H1 (cell line): ENCODE measurements around the gene ARHGEF1.

ENCODE experiments used
- CREB1 ChIP-seq: IDR thresholded peaks from 2 replicates; pipeline ENCODE4 v1.6.1; 2012; ENCODE audit warnings: inconsistent platforms
- CTCF ChIP-seq, 3 experiments: IDR thresholded peaks; 1 replicate in 2 of 3; 2 replicates in 1 of 3; pipeline versions ENCODE4 v1.5.1 to v1.6.1; 2011; ENCODE audit warnings: low read length in 3 of 3, mild to moderate bottlenecking in 3 of 3, inconsistent platforms in 2 of 3, low read depth in 1 of 3, moderate library complexity in 1 of 3; ENCODE audit not compliant: insufficient read depth in 1 of 3; ENCODE audit errors: control extremely low read depth in 1 of 3
- EP300 ChIP-seq, 2 experiments: IDR thresholded peaks; 1 replicate in 1 of 2; 2 replicates in 1 of 2; pipeline ENCODE4 v1.6.1; 2011 to 2012; ENCODE audit warnings: low read depth in 2 of 2, low read length in 2 of 2, mild to moderate bottlenecking in 2 of 2, borderline replicate concordance in 1 of 2, inconsistent platforms in 1 of 2, moderate library complexity in 1 of 2
- GABPA ChIP-seq: IDR thresholded peaks from 2 replicates; pipeline ENCODE4 v1.6.1; 2011; ENCODE audit warnings: mild to moderate bottlenecking, low read length, moderate library complexity, borderline replicate concordance; ENCODE audit not compliant: insufficient read depth
- JUN ChIP-seq: IDR thresholded peaks from 2 replicates; pipeline ENCODE4 v1.6.1; 2011; ENCODE audit warnings: low read depth, mild to moderate bottlenecking, improper control_type of control experiment, low read length
- TCF12 ChIP-seq: IDR thresholded peaks from 2 replicates; pipeline ENCODE4 v1.6.1; 2011; ENCODE audit warnings: low read depth, mild to moderate bottlenecking, low read length
- USF2 ChIP-seq: IDR thresholded peaks from 2 replicates; pipeline ENCODE4 v1.6.1; 2011; ENCODE audit warnings: low read length, improper control_type of control experiment
- YY1 ChIP-seq: IDR thresholded peaks from 2 replicates; pipeline ENCODE4 v1.6.1; 2011; ENCODE audit warnings: low read depth, mild to moderate bottlenecking, low read length

GRCh38 chr19:41866284-41866683 lies 16.7 kb upstream of the ARHGEF1 start:
- no peak for TF ChIP-seq EP300 (IDR thresholded peaks at IDR 0.05; ENCODE audit: borderline replicate concordance in 1 of 2, low read depth in 2 of 2, low read length in 2 of 2)
- no peak for TF ChIP-seq CTCF (IDR thresholded peaks at IDR 0.05; ENCODE audit: control extremely low read depth in 1 of 3, insufficient read depth in 1 of 3, low read depth in 1 of 3, low read length in 3 of 3)
- no peak for TF ChIP-seq CREB1
- no peak for TF ChIP-seq GABPA
- TF ChIP-seq YY1: no peak
- no peak for TF ChIP-seq JUN
- TF ChIP-seq USF2: no peak
- TF ChIP-seq TCF12: no peak
